PFSK-1 (cell line): ENCODE data around the gene WLS.

ENCODE experiments used
- POLR2AphosphoS5 ChIP-seq: IDR thresholded peaks from 2 replicates; pipeline ENCODE4 v1.6.1; 2012; ENCODE audit warnings: low read depth, mild to moderate bottlenecking, control low read depth, low read length, moderate library complexity
- SIN3A ChIP-seq: IDR thresholded peaks from 2 replicates; pipeline ENCODE4 v1.6.1; 2012; ENCODE audit warnings: mild to moderate bottlenecking, low read length, moderate library complexity, borderline replicate concordance; ENCODE audit not compliant: insufficient read depth
- TF ChIP-seq, protein P1 (sequence below), 2 experiments: IDR thresholded peaks; 2 replicates each; pipeline versions ENCODE4 v1.6.1 to v1.8.0; 2011 to 2012; ENCODE audit warnings: low read depth in 2 of 2, low read length in 2 of 2, control low read depth in 1 of 2, inconsistent platforms in 1 of 2, mild to moderate bottlenecking in 1 of 2, moderate library complexity in 1 of 2; ENCODE audit not compliant: insufficient read depth in 1 of 2

DNA sequence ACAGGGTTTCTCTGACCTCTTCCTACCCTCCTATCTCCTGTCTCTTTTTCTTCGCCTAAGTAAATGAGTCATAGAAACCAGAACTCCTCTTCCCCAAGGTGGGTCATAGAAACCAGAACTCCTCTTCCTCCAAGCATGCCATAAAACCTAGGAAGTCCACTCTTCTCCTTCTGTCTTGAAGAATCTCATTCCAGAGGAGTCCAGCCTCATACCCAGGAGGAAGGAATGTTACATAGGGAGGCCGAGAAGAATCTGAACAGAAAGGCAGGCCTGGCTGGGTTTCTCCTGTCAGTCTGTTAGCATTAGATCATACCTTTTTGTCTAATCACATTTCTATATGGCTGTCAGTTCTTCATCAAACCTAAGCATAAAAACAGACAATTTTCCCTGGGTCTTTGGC lies 47.5 kb upstream of the WLS start:
- TF ChIP-seq POLR2AphosphoS5 (no peak), SIN3A (no peak)
- TF ChIP-seq, protein P1, sequence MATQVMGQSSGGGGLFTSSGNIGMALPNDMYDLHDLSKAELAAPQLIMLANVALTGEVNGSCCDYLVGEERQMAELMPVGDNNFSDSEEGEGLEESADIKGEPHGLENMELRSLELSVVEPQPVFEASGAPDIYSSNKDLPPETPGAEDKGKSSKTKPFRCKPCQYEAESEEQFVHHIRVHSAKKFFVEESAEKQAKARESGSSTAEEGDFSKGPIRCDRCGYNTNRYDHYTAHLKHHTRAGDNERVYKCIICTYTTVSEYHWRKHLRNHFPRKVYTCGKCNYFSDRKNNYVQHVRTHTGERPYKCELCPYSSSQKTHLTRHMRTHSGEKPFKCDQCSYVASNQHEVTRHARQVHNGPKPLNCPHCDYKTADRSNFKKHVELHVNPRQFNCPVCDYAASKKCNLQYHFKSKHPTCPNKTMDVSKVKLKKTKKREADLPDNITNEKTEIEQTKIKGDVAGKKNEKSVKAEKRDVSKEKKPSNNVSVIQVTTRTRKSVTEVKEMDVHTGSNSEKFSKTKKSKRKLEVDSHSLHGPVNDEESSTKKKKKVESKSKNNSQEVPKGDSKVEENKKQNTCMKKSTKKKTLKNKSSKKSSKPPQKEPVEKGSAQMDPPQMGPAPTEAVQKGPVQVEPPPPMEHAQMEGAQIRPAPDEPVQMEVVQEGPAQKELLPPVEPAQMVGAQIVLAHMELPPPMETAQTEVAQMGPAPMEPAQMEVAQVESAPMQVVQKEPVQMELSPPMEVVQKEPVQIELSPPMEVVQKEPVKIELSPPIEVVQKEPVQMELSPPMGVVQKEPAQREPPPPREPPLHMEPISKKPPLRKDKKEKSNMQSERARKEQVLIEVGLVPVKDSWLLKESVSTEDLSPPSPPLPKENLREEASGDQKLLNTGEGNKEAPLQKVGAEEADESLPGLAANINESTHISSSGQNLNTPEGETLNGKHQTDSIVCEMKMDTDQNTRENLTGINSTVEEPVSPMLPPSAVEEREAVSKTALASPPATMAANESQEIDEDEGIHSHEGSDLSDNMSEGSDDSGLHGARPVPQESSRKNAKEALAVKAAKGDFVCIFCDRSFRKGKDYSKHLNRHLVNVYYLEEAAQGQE (IDR thresholded peaks at IDR 0.05; ENCODE audit: insufficient read depth in 1 of 2, low read depth in 2 of 2, low read length in 2 of 2): no peak
